OCI-M2 (cell line): ENCODE results near the gene PRDM9.
A peak's percentile ranks its signal among the peaks of the same experiment; 100 is the strongest.
"Not testable (repeated sequence)": the region's sequence is repeated elsewhere in the genome, so short reads cannot be mapped to it uniquely, and the experiment has no call there.

Experiments
- DNase-seq: peaks from one replicate; lab custom pipeline; 2025; ENCODE audit not compliant: unreplicated experiment; lab: John Stamatoyannopoulos, UW

PRDM9 gene

DNA sequence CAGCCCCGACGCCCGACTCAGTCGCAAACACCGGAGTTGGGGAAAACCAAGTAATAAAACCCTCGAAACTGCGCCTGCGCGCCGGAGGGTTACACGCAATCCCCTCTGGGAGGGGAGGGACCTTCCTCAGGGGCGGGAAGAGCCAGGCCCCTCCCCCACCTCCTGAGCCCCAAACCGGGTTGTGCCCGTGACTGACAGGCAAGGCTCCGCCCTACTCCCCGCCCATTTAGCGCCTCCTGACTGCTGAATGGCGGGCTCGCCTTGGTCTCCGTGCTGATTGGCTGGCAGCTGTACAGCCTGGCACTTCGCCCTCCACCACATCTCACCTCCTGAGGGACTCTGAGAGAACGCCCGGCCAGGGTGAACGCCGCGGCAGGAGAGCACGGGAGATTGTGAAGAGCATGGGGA, at the start of gene PRDM9:
PRDM9 (plus strand) TSS at position 332 of the 408 bp plus-strand sequence. CDS start 1,425 bp downstream, outside the sequence.
- peak; percentile 28 for DNase-seq

DNA sequence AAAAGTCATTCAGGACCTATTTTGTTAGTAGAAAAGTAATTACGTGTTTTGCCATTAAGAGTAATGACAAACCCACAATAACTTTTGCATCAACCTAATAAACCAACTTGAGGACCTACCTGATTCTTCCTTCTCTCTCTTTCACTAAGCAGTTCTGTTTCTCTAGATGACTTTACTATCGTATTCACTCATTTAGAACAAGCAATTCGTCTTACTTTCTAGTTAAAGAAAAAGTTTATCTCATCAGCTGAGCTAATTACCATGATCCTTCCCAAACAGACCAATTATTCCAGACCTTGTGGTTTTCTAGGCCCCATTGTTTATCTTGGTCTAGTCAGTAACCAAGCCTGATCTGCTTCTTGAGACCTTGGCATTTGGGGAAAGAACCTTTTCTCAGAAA, 49.6 kb upstream of the PRDM9 start:
- DNase-seq = no peak

DNA sequence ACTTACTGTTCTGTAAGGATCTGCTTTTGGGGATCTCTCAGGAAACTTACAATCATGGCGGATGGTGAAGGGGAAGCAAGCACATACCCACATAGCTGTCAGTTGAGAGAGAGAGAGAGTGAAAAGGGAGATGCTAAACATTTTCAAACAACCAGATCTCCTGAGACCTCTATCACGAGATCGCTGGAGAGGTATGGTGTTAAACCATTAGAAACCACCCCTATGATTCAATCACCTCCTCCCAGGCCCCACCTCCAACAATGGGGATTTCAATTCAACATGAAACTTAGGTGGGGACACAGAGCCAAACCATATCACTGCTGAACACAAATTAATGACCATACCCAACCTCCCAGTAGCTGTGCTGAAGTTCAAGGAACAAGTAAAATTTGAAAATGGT, 48.2 kb upstream of the PRDM9 start:
- no peak for DNase-seq

DNA sequence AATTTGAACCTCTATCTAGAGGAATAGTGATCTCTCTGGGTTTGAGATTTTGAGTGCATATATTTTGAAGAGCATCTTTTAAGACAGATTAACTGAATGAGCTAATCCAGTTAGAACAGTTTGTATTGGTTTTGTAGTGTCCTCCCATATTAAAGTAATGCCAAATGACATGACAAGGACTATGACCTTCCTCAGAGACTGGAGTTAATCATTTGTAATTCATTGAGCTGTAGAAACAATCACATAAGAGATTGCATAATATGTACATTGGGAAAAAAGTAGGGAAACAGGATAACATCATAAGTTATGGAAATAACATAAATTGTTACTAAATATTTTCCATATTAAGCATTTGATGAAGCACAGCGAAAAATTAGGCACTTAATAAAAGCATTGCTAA, 45.8 kb upstream of the PRDM9 start:
- DNase-seq = no peak

DNA sequence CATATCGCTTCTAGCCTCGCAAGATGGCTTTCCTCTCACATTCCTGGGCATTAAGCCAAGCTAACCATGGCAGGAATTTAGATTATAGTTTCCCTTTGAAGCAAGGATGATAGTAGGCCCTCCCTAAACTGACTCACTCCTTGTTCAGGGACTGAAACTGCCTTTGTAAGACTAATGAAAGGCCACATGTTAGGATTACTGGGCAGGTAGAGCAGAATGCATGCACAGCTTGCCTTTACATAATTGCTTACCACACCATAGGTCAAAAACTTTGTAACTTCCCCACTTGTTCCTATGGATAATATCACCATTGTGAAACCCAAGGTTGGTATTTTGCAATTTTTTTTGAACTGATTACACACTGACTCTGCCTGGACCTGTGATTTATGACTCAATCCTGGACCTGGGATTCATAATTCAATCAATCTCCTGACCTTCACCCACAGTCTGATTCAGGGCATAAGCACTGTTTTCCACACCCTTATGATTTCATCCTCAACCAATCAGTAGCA, 41.0 kb upstream of the PRDM9 start:
- no peak for DNase-seq

DNA sequence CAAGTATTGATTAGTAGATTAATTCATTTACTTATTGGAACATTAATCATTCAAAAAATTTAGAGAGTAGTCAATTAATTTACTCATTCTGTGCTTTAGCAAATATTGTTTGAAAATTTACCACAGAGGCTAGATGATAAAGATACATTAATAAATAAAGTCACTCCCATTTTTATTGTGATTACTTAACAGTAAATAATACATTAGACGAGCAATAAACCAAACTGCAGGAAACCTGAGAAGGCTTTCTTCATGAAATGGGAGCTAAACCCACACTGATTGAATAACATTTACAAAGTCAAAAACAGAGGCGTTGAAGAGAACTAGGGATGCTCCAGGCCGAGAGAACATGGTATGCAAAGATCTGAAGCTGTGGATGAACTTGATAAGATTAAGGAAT, 38.8 kb upstream of the PRDM9 start:
- DNase-seq = no peak

DNA sequence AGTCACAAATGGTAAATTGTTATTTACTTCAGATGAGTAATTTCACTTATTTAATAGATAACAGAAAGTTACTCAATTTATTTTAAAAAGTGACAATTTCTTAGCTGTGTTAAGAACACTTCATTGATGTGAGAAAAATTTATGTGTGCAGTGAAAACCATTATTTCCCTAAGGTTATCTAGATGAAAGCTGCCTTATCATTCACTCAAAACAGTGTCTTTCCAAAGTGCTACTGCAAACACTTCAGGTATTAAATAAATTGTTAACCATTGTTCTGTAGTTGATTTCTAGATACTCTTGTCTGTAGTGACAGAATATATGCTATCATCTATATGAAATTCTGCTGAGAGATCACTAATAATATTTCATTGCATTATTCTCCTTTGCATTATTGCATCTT, 33.5 kb upstream of the PRDM9 start:
- no peak for DNase-seq

DNA sequence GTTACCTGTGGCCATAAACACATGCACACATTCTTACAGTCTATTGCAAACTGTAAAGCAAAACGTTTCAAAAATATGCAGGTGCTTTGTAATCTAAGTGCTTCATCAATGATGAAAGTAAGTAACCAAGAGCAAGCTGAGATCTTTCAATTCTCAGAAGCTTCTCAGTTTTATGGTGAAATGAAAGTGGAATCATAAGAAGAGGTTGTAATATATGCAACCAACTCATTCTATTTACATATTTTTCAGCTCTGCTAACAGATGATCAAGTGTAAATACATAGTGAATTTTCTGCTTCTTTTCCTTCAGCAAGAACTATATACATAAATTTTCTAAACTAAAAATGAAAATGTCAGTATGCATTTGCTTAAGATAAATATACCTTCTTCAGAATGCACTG, 33.1 kb upstream of the PRDM9 start:
- DNase-seq = no peak

DNA sequence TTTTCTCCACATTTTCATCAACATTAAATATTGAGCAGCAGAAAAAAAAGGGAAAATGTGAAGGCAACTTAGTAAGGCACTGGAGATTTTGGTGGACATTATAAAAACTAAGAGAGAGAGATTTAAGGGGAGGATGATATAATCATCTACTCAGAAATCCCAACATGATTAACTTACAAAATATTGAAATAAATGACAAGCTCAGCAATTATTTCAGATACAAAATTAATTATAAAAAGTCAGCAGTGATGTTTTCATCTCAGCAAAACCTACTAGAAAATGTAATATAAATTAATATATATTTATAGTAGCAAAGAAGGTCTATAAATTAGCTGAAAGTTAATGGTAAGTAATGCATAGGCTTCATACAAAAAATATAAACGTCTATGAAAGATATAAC, 30.8 kb upstream of the PRDM9 start:
- DNase-seq = no peak

DNA sequence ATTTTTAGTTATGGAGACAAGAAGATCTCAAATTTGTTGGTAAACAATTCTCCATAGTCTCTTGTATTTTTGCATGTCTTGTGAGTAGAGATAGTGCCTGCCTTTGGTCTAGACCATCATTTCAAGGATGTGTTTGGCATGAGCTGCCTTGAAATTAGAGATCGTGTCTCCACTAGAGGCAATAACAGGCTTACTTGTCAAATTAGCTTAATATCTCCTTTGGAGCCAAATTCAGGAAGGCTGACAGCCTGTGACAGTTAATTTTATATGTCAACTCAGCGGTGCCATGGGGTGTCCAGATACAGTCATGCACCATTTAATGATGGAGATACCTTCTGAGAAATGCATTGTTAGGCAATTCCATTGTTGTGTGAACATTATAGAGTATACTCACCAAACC, 24.8 kb upstream of the PRDM9 start:
- DNase-seq = no peak

DNA sequence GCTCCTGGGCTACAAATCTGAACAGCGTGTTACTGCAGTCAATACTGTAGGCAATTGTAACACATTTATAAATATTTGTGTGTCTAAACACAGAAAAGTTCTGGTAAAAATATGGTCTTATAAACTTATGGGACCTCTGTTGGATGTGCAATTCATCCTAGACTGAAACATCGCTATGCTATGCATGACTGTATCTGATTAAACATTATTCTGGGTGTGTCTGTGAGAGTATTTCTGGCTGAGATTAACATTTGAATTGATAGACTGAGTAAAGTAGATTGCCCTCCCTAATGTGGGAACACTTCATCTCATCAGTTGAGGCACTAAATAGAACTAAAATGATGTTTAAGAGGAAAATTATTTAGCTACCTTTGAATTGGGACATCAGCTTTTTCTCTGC, 24.3 kb upstream of the PRDM9 start:
- DNase-seq = no peak

DNA sequence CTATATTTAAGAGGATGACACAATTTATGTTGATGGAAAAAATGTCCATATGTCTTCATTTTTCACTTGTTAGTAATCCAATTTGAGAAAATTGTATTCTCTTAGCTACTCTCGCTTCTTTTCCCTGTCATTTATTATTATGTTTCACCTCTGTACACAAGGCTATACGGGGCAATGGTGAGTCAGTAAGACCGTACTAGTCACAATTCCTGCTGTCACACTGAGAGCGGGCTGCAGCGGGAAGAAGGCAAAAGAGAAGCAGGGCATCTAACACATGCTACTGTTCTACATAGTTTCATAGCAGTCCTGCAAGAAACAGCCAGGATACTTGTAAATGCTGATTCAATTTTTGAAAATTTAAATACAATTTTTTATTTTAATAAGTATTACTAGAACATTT, 23.3 kb upstream of the PRDM9 start:
- no peak for DNase-seq

DNA sequence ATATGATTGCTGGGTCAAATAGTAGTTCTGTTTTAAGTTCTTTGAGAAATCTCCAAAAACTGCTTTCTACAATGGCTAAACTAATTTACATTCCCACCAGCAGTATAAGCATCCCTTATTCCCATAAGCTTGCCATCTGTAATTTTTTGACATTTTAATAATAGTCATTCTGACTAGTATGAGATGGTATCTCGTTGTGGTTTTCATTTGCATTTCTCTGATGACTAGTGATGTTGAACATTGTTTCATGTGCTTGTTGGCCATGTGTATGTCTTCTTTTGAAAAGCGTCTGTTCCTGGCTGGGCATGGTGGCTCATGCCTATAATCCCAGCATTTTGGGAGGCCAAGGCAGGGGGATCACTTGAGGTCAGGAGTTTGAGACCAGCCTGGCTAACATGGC, 21.2 kb upstream of the PRDM9 start:
- DNase-seq = not testable (repeated sequence)

DNA sequence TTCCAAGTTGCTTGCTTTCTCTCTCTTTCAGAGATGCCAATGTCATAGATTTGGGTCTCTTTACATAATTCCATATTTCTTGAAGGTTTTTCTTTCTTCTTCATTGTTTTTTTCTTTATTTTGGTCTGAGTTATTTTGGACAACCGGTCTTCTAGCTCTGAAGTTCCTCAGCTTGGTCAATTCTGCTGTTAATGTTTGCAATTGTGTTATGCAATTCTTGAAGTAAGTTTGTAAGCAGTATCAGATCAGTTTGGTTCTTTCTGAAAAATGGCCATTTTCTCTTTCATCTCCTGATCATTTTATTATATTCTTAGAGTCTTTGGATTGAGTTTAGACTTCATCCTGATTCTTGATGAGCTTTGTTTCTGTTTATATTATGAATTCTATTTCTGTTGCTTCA, 16.4 kb upstream of the PRDM9 start:
- no peak for DNase-seq

DNA sequence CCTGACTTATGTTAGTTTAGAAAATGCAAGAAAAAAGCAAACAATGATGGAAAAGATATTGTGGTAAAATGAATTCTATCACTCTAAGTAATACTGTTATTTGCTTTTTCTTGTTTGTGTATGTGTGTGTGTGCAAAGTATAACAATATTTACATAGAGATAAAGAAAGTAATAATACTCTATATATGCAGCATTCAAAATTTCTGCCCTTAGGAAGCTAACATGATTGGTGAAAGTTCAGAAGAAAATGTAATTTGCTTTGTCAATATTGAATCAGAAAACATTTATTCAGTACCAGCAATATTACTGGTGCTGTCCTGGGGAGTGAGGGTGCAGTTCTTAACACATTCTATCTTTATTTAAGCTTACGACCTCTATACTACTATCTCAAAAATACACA, 12.9 kb upstream of the PRDM9 start:
- no peak for DNase-seq

DNA sequence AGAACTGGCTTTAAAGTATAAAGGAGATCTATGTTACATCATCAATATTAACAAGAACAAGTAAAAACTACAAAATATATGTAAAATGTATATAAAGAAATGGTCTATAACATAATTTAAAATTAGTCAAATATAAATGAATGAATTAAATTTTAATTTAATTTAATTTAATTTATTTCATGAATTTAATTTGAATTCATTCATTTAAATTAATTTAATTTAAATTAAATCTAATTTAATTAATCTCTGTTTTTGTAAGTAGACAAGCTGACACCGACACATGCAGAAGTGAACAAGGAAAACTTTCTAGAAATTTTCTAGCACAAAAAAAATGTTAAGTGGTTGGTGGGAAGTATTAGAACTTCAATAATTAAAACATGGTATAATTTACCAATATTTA, 10.8 kb upstream of the PRDM9 start:
- DNase-seq = no peak

DNA sequence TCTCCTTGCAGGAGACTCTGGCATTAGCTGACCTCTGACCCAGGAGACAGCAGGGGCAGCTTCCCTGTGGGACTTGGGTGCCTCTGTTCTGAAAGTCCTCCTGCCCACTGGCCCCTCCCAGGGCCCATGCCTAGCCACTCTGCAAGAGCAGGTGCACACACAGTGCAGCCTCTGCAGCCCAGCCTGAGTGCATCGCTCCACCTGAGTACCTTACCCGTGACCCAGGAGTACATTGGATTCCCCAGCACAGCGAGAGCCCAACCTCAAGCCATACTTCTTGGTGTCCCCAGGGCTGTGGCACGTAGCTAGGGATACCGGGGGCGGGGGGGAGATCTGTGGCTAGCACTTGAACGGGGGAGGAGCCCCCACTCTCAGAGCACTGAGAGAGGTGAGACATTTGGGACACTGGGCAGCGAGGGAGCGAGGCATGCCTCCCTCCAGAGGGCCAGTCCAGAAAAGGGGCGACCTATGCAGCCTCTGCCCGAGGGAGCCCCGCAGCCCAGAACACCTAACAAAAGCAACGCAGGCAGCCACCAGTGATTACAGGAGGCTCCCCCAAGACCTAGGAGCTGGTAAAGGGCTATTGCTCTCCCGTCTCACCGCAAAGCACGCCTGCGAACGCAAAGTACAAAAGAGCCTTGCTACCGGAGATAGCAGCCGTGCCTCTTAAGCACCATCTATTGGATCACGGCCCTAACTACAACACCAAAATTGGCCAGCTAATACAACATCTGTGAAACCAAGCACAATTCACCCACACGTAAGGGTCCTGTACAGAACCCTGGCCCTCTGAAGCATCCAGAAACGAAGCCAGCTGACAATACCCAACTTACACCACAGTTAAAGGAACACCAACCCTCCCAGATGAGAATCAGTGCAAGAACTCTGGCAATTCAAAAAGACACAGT, 826 bp upstream of the PRDM9 start:
- DNase-seq = no peak

DNA sequence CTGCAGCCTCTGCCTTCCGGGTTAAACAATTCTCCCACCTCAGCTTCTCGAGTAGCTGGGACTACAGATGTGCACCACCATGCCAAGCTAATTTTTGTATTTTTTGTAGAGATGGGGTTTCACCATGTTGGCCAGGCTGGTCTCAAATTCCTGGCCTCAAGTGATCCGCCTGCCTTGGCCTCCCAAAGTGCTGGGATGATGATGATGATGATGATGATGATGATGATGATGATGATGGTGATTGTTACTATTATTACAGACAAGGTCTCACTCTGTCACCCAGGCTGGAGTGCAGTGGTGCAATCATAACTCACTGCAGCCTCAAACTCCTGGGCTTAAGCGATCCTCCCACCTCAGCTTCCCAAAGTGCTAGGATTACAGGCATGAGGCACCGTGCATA, 3.0 kb downstream of the PRDM9 start:
- DNase-seq = not testable (repeated sequence)

DNA sequence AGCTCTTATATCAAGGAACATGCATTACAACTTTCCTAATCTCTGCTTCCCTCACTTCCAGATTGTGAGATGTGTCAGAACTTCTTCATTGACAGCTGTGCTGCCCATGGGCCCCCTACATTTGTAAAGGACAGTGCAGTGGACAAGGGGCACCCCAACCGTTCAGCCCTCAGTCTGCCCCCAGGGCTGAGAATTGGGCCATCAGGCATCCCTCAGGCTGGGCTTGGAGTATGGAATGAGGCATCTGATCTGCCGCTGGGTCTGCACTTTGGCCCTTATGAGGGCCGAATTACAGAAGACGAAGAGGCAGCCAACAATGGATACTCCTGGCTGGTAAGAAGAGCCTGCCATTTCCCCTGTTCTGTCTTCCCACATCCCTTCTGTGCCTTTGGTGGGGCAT, 15.1 kb downstream of the PRDM9 start:
- DNase-seq = no peak

DNA sequence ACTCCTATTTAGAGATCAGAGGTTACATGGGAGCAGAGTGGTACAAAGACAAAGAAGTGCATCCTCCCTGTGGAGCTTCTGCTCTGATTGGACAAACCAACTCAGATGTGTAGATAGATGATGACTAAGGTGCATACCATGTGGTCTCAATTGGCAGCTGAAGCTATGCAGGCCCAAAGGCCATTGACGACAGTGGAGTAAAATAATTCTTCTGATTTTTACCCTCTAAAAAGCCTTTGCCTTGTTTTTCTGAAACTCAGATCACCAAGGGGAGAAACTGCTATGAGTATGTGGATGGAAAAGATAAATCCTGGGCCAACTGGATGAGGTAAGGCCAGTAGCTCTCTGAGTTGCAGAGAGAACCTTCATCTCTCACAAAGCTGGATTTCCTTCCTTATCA, 15.6 kb downstream of the PRDM9 start:
- DNase-seq = no peak

DNA sequence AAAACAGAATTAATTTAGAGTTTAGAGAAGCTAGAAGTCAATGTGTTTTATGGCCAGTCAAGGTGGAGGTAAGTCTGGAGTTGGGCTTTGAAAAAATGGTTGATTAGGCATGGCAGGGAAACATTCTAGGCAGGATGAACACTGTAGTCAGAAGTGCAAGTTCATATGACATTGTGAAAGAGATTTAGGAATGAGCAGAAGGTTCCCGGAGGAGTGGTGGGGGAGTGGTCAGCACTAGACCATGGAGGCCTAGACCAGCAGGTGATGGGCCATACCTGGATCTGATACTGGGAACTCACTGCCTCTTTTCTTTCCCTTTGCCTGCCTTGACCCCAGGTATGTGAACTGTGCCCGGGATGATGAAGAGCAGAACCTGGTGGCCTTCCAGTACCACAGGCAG, 16.6 kb downstream of the PRDM9 start:
- no peak for DNase-seq

DNA sequence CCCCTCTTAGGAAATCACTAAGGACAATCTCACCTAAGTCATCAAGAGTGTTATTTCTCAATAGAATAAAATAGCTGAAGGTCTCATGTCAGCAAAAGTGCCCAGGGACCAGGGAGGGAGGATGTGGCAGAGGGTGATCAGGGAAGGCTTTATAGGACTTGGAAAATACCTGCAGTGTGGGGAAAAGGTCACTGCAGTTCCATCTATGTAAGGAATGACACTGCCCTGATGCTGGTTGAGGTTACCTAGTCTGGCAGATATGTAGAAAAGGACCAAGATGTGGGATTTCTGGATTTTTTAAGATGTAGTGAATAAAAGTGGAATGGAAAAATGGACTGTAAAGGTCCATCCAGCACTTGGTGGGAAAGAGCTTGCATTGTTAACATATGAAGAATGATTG, 18.3 kb downstream of the PRDM9 start:
- DNase-seq = no peak

DNA sequence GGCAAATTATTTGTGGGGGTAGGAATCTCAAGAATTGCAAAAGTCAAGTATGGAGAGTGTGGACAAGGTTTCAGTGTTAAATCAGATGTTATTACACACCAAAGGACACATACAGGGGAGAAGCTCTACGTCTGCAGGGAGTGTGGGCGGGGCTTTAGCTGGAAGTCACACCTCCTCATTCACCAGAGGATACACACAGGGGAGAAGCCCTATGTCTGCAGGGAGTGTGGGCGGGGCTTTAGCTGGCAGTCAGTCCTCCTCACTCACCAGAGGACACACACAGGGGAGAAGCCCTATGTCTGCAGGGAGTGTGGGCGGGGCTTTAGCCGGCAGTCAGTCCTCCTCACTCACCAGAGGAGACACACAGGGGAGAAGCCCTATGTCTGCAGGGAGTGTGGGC, 19.2 kb downstream of the PRDM9 start:
- DNase-seq = not testable (repeated sequence)
